Measurements from ENCODE around the gene PNPLA7.
"Not testable (repeated sequence)": the region's sequence is repeated elsewhere in the genome, so short reads cannot be mapped to it uniquely, and the experiment has no call there.

The PNPLA7 gene

GRCh38 chr9:137516144-137516917 is 33.9 kb downstream of the PNPLA7 start:
- DNase-seq (ENCODE audit: low spot score) (no peak), FAIRE-seq (no peak)

- FAIRE-seq = no peak
Observed at GRCh38 chr9:137515338-137515724, 34.9 kb downstream of the PNPLA7 start.

GRCh38 chr9:137514691-137515337 is 35.4 kb downstream of the PNPLA7 start:
- no peak for DNase-seq (ENCODE audit: low spot score)
- FAIRE-seq = no peak

More at GRCh38 chr9:137515338-137515724, 34.9 kb downstream of the PNPLA7 start:
- DNase-seq (ENCODE audit: low spot score) = no peak

- DNase-seq (ENCODE audit: low spot score); FAIRE-seq: not testable (repeated sequence)
Observed at GRCh38 chr9:137513801-137514570, 36.2 kb downstream of the PNPLA7 start.

- FAIRE-seq; DNase-seq (ENCODE audit: low spot score): not testable (repeated sequence)
Observed at GRCh38 chr9:137513136-137513535, 37.1 kb downstream of the PNPLA7 start.

- no peak for FAIRE-seq
Observed at GRCh38 chr9:137511758-137512463, 38.3 kb downstream of the PNPLA7 start.

GRCh38 chr9:137511126-137511525 is 39.1 kb downstream of the PNPLA7 start:
- not testable (repeated sequence) for FAIRE-seq; DNase-seq (ENCODE audit: low spot score)

More at GRCh38 chr9:137511758-137512463, 38.3 kb downstream of the PNPLA7 start:
- no peak for DNase-seq (ENCODE audit: low spot score)

GRCh38 chr9:137509198-137509597 is 41.0 kb downstream of the PNPLA7 start:
- FAIRE-seq (peak; percentile 86), DNase-seq (ENCODE audit: low spot score) (no peak)

- FAIRE-seq (no peak), DNase-seq (ENCODE audit: low spot score) (peak; percentile 75)
Observed at GRCh38 chr9:137506702-137507171, 43.5 kb downstream of the PNPLA7 start.

GRCh38 chr9:137506274-137506673 is 43.9 kb downstream of the PNPLA7 start:
- DNase-seq (ENCODE audit: low spot score) (peak; percentile 47), FAIRE-seq (no peak)

GRCh38 chr9:137505421-137506140 is 44.6 kb downstream of the PNPLA7 start:
- FAIRE-seq (no peak), DNase-seq (ENCODE audit: low spot score) (no peak)

- no peak for FAIRE-seq
Observed at GRCh38 chr9:137504432-137504777, 45.8 kb downstream of the PNPLA7 start.

GRCh38 chr9:137502008-137502911 is 47.9 kb downstream of the PNPLA7 start:
- peak; percentile 83 for DNase-seq (ENCODE audit: low spot score)

More at GRCh38 chr9:137504432-137504777, 45.8 kb downstream of the PNPLA7 start:
- DNase-seq (ENCODE audit: low spot score) = no peak

GRCh38 chr9:137501457-137501856 is 48.7 kb downstream of the PNPLA7 start:
- FAIRE-seq = no peak
- no peak for DNase-seq (ENCODE audit: low spot score)

More at GRCh38 chr9:137502008-137502911, 47.9 kb downstream of the PNPLA7 start:
- FAIRE-seq = no peak

GRCh38 chr9:137500666-137501397 is 49.4 kb downstream of the PNPLA7 start:
- DNase-seq (ENCODE audit: low spot score) (no peak), FAIRE-seq (no peak)

GRCh38 chr9:137499858-137500661 is 50.1 kb downstream of the PNPLA7 start:
- DNase-seq (ENCODE audit: low spot score) (no peak), FAIRE-seq (no peak)

- FAIRE-seq (no peak), DNase-seq (ENCODE audit: low spot score) (no peak)
Observed at GRCh38 chr9:137499416-137499815, 50.8 kb downstream of the PNPLA7 start.

GRCh38 chr9:137498720-137499150 is 51.5 kb downstream of the PNPLA7 start:
- FAIRE-seq (peak; percentile 53), DNase-seq (ENCODE audit: low spot score) (no peak)
